Caco-2 (cell line): ENCODE data around the gene SORCS2. TPM values are rescaled to one million over a fixed set of nuclear protein-coding genes. Genes with fewer than 3 reads are reported as not detected.

Experiments
- BruUV-seq: library from RNA; stranded (reverse); fragments of 400-500 nt; replicated peaks from 2 replicates; lab custom pipeline; 2021; lab: Mats Ljungman, UMichigan
- CTCF ChIA-PET: fragments of 300-600 bp; sonication (Branson Sonifier 250); formaldehyde crosslinking; loops from one replicate; lab custom pipeline; 2022; ENCODE audit warnings: antibody characterized with exemption; lab: Charles Lee
- POLR2A ChIA-PET: fragments of 300-600 bp; sonication (Branson Sonifier 250); formaldehyde crosslinking; loops from one replicate; lab custom pipeline; 2022; ENCODE audit warnings: antibody characterized with exemption; lab: Charles Lee
- DNase-seq, 2 experiments: peaks; one replicate each; pipeline versions ENCODE4 v3.0.0 to v3.0.0-alpha.2; 2020 to 2022
- H3K27me3 ChIP-seq: replicated peaks from 2 replicates; pipeline ENCODE4 v1.6.0; 2011; ENCODE audit warnings: low read length; ENCODE audit not compliant: control insufficient read depth, insufficient read depth
- H3K36me3 ChIP-seq: 2 replicates; pipeline ENCODE4 v1.5.1; 2011; ENCODE audit warnings: low read length; ENCODE audit not compliant: control insufficient read depth, insufficient read depth
- H3K4me1 ChIP-seq: fragments of 250-450 bp; sonication (Bioruptor Pico); 2 replicates; pipeline ENCODE4 v1.5.1; 2020; ENCODE audit warnings: mild to moderate bottlenecking
- H3K4me3 ChIP-seq: 2 replicates; pipeline ENCODE4 v1.5.1; 2011; ENCODE audit warnings: low read depth, mild to moderate bottlenecking, control low read depth, low read length
- H3K9me3 ChIP-seq: fragments of 250-450 bp; sonication (Bioruptor Pico); 2 replicates; pipeline ENCODE4 v1.5.1; 2020; ENCODE audit warnings: mild to moderate bottlenecking, moderate library complexity
- H3K27ac Mint-ChIP-seq: one replicate; pipeline ENCODE4 v1.8.0; 2022; ENCODE audit warnings: mixed read lengths; ENCODE audit not compliant: unreplicated experiment
- H3K27me3 Mint-ChIP-seq: one replicate; pipeline ENCODE4 v1.8.0; 2022; ENCODE audit warnings: mixed read lengths; ENCODE audit not compliant: insufficient read depth, unreplicated experiment
- H3K36me3 Mint-ChIP-seq: one replicate; pipeline ENCODE4 v1.8.0; 2022; ENCODE audit warnings: mild to moderate bottlenecking, mixed read lengths; ENCODE audit not compliant: insufficient read depth, unreplicated experiment
- H3K4me1 Mint-ChIP-seq: one replicate; pipeline ENCODE4 v1.8.0; 2022; ENCODE audit warnings: low read depth, mixed read lengths; ENCODE audit not compliant: unreplicated experiment
- H3K4me3 Mint-ChIP-seq: one replicate; pipeline ENCODE4 v1.8.0; 2022; ENCODE audit warnings: mild to moderate bottlenecking, moderate library complexity, mixed read lengths; ENCODE audit not compliant: unreplicated experiment
- H3K9me3 Mint-ChIP-seq: one replicate; pipeline ENCODE4 v1.8.0; 2022; ENCODE audit warnings: mixed read lengths; ENCODE audit not compliant: unreplicated experiment
- intact Hi-C: fragments of 100-400 bp; cut with micrococcal nuclease; formaldehyde crosslinking; loops from one replicate; pipeline ENCODE4 v1.10.0; 2022; ENCODE audit not compliant: unreplicated experiment
- total RNA-seq: library from RNA; stranded (reverse); gene quantifications from 2 replicates; pipeline ENCODE4 v1.2.3, GENCODE V29; 2022
- TF ChIP-seq, protein P1 (sequence below), 2 experiments: fragments of 200-600 bp in 1 of 2; IDR thresholded peaks; 1 replicate in 1 of 2; 2 replicates in 1 of 2; pipeline versions ENCODE4 v1.5.1 to v1.8.0; 2011 to 2022; ENCODE audit warnings: antibody characterized with exemption in 1 of 2, control low read depth in 1 of 2, inconsistent platforms in 1 of 2, low read depth in 1 of 2, low read length in 1 of 2, mild to moderate bottlenecking in 1 of 2, moderate library complexity in 1 of 2; ENCODE audit not compliant: insufficient read depth in 1 of 2, severe bottlenecking in 1 of 2, unreplicated experiment in 1 of 2

Gene SORCS2
- total RNA-seq, 1 experiment from 2014 or later: 1.6 TPM

DNA sequence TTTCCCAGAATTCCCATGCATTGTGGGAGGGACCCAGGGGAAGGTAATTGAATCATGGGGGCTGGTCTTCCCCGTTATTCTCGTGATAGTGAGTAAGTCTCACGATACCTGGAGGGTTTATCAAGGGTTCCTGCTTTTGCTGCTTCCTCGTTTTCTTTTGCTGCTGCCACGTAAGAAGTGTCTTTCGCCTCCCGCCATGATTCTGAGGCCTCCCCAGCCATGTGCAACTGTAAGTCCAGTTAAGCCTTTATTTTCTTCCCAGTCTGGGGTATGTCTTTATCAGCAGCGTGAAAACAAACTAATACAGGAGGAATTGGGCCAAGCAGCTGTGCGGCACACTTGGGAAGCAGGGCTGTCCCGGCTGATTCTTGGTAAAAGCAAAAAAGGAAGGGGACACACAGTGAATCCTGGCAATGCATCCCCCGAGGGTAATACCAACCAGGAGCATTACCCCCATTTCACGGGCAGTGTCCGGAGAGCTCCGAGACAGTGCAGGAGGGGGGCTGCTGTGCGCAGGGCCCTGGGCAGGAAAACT, 561.7 kb downstream of the SORCS2 start:
- H3K9me3 Mint-ChIP-seq: no peaks in the 10 kb centered on the region
- no TSS peak for BruUV-seq
- H3K4me3 Mint-ChIP-seq: no peak overlapping the region
- H3K27me3 Mint-ChIP-seq: no peaks in the 10 kb centered on the region
- Histone ChIP-seq H3K27me3 (no peaks in the 10 kb centered on the region), H3K4me3 (no peak overlapping the region), H3K9me3 (no peaks in the 10 kb centered on the region), H3K4me1 (peaks cover 35% of the 10 kb centered on the region), H3K36me3 (no peaks in the 10 kb centered on the region; the same call in 1 of the 2 replicates)
- ChIA-PET CTCF (no interaction called here), POLR2A (no interaction called here)
- peaks cover 50% of the 10 kb centered on the region for H3K36me3 Mint-ChIP-seq
- intact Hi-C loops: no loop called here
- H3K4me1 Mint-ChIP-seq: peaks cover 27% of the 10 kb centered on the region
- no peak for DNase-seq
- TF ChIP-seq, protein P1, sequence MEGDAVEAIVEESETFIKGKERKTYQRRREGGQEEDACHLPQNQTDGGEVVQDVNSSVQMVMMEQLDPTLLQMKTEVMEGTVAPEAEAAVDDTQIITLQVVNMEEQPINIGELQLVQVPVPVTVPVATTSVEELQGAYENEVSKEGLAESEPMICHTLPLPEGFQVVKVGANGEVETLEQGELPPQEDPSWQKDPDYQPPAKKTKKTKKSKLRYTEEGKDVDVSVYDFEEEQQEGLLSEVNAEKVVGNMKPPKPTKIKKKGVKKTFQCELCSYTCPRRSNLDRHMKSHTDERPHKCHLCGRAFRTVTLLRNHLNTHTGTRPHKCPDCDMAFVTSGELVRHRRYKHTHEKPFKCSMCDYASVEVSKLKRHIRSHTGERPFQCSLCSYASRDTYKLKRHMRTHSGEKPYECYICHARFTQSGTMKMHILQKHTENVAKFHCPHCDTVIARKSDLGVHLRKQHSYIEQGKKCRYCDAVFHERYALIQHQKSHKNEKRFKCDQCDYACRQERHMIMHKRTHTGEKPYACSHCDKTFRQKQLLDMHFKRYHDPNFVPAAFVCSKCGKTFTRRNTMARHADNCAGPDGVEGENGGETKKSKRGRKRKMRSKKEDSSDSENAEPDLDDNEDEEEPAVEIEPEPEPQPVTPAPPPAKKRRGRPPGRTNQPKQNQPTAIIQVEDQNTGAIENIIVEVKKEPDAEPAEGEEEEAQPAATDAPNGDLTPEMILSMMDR (IDR thresholded peaks at IDR 0.05; ENCODE audit: insufficient read depth in 1 of 2, low read depth in 1 of 2, low read length in 1 of 2, severe bottlenecking in 1 of 2, unreplicated experiment in 1 of 2): no peak
- peak overlapping the region; percentile 62 for H3K27ac Mint-ChIP-seq

DNA sequence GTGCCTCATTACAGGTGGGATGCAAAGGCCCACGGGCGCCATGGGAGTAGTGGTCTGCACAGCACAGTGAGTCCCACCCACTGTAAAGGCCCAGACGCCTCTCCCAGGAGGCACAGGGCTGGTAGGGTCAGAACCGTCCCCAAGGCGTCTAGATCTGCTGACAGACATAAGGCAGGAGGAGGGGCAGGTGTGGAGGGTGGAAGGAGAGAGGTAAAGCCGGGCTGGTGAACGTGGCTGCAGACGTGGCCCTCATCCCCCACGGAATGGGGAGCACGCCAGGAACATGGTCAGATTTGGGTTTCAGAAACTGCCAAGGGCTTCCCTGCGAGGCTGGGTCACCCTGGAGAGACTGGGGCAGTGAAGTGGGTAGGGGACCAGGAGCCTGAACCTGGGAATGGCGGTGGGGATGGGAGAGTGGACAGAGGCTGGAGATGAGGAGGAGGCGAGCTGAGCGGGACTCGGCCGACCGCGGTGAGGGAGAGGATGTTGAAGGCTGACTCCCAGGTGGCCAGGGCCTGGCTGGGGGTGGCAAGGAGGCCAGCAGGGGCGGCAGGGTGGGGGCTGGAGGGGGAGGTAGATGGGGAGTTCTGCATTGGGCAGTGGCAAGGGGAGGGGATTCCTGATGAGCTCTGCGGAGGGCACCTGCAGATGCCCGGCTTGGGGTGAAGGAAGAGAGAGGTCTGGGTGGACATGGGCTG, 562.4 kb downstream of the SORCS2 start:
- H3K9me3 Mint-ChIP-seq: no peaks in the 10 kb centered on the region
- no peaks in the 10 kb centered on the region for H3K27me3 Mint-ChIP-seq
- peaks cover 43% of the 10 kb centered on the region for H3K36me3 Mint-ChIP-seq
- Histone ChIP-seq H3K27me3 (no peaks in the 10 kb centered on the region), H3K4me1 (peaks cover 31% of the 10 kb centered on the region), H3K9me3 (no peaks in the 10 kb centered on the region), H3K36me3 (no peaks in the 10 kb centered on the region; the same call in 1 of the 2 replicates), H3K4me3 (no peak overlapping the region)
- POLR2A ChIA-PET: no interaction called here
- peak overlapping the region; percentile 62 for H3K27ac Mint-ChIP-seq
- H3K4me1 Mint-ChIP-seq: peaks cover 20% of the 10 kb centered on the region
- no TSS peak for BruUV-seq
- DNase-seq: no peak
- intact Hi-C loops: no loop called here
- CTCF ChIA-PET: no interaction called here
- TF ChIP-seq, protein P1 (IDR thresholded peaks at IDR 0.05; ENCODE audit: insufficient read depth in 1 of 2, low read depth in 1 of 2, low read length in 1 of 2, severe bottlenecking in 1 of 2, unreplicated experiment in 1 of 2): no peak
- H3K4me3 Mint-ChIP-seq: no peak overlapping the region

GRCh38 chr4:7755561-7755960, 563.2 kb downstream of the SORCS2 start:
- no TSS peak for BruUV-seq
- POLR2A ChIA-PET: no interaction called here

More at GRCh38 chr4:7755561-7755960, 563.2 kb downstream of the SORCS2 start:
- Histone ChIP-seq H3K36me3 (no peaks in the 10 kb centered on the region; the same call in 1 of the 2 replicates), H3K4me1 (peaks cover 23% of the 10 kb centered on the region), H3K27me3 (no peaks in the 10 kb centered on the region), H3K9me3 (no peaks in the 10 kb centered on the region), H3K4me3 (no peak overlapping the region)
- TF ChIP-seq, protein P1 (IDR thresholded peaks at IDR 0.05; ENCODE audit: insufficient read depth in 1 of 2, low read depth in 1 of 2, low read length in 1 of 2, severe bottlenecking in 1 of 2, unreplicated experiment in 1 of 2): no peak
- Mint-ChIP-seq H3K27ac (no peak overlapping the region), H3K9me3 (no peaks in the 10 kb centered on the region), H3K36me3 (peaks cover 40% of the 10 kb centered on the region), H3K4me3 (no peak overlapping the region), H3K27me3 (no peaks in the 10 kb centered on the region), H3K4me1 (peaks cover 11% of the 10 kb centered on the region)
- CTCF ChIA-PET: no interaction called here
- intact Hi-C loops: no loop called here
- DNase-seq: no peak
